ENCODE data around the gene DICER1.

The DICER1 gene

DNA sequence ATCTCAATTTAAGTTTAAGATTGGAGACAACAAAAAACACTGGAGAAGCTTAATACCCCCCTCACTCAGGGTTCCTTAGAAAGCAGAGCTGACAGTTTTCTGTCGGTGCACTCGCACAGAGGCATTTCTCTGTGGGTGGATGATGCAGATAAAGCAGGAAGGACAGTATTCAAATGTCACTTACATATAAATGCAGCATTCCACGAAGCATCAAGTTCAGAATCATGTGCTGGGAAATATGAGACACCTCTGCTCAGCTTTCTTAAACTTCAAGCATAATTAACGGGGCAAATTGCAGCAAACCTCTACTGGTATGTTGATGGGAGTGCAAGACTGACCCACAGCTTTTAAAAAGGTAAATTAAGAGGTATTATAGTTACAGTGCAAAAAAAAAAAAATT is 68.7 kb downstream of the DICER1 start:
- no peak for DNase-seq (ENCODE audit: low read depth, low spot score)

DNA sequence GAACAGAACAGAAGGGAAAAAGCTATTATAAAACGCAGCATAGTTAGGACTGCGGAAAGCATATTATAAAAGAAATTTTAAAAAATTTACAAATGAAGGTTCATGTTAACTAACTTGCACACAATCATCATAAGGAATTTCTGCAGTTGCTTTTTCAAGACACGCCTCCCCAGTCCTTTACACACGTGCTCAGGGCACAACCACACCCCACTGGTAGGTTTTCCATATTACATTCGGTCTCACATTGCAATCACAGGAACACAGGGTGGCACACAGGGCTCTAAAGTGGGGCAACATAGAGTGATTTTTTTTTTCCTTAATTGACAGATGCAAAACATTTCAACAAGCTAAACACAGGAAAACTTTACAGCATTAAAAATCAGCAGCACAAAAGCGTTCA is 69.7 kb downstream of the DICER1 start:
- no peak for DNase-seq (ENCODE audit: low read depth, low spot score)

GRCh38 chr14:95085321-95085720 is 72.0 kb downstream of the DICER1 start:
- no peak for DNase-seq (ENCODE audit: low read depth, low spot score)

- no peak for DNase-seq (ENCODE audit: low read depth, low spot score)
Measured at GRCh38 chr14:95078867-95079266, 78.5 kb downstream of the DICER1 start.

DNA sequence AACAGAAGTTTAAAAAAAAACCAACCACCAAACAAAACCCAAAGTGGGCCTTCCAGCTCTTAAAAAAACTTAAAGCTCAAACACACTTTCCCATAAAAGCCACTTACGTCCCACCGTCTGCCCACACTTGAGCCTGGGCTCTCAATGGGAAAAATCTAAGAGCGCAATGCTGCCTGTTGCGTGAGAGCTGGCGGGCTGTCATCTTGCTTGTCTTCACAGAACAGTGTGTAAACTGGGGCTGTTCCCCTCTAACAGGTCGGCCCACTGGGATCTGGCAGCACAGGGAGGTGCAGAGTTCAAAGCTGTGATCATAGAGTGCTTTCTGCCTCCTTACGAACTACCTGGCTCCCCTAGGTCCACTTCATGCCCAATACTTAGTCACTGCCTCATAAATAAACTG is 80.0 kb downstream of the DICER1 start:
- no peak for DNase-seq (ENCODE audit: low read depth, low spot score)

DNA sequence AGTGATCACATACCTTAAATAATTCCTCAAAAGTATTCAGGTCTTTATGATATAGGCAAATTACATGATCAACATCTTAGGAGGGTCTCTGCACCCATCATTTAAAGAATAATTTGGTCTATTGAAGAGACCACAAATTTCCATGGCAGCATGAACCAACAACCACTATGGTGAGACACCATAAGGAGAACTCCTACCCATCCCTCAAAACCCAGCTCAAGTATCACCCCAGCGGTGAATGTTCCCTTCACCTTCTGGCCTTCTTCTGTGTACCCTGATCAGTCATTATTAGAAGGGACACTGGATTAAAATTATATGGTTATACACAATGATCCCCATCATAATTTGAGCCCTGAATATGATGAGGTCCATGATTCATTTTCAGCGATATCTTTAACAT is 81.5 kb downstream of the DICER1 start:
- no peak for DNase-seq (ENCODE audit: low read depth, low spot score)

GRCh38 chr14:95073947-95074346 is 83.4 kb downstream of the DICER1 start:
- DNase-seq (ENCODE audit: low read depth, low spot score): no peak

DNA sequence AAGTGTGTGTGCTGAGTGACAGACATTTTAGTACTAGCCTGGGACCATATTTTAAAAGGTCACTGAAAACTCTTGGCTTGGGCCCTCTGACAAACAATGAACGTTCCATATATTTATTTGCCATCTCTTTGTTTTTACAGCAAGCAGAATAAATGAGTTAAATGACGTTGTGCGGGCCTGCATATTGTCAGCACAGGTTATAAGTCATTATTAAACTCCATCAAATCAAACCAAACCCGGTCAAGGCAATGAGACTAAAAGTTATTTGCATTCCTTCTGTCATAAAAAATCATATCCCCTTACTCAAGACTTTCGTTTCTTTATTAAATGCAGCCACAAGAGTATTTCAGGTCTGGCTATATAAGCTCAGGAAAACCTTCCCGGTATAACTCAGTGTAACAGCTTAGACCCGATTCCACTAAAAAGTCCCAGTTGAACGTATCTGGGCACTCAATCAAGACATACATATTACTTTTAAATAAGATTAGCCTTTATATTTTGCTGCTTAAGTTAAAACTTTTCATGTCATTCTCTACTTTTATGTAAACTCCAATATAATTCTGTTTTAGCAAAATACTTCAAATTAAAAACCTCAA is 84.9 kb downstream of the DICER1 start:
- no peak for DNase-seq (ENCODE audit: low read depth, low spot score)

DNA sequence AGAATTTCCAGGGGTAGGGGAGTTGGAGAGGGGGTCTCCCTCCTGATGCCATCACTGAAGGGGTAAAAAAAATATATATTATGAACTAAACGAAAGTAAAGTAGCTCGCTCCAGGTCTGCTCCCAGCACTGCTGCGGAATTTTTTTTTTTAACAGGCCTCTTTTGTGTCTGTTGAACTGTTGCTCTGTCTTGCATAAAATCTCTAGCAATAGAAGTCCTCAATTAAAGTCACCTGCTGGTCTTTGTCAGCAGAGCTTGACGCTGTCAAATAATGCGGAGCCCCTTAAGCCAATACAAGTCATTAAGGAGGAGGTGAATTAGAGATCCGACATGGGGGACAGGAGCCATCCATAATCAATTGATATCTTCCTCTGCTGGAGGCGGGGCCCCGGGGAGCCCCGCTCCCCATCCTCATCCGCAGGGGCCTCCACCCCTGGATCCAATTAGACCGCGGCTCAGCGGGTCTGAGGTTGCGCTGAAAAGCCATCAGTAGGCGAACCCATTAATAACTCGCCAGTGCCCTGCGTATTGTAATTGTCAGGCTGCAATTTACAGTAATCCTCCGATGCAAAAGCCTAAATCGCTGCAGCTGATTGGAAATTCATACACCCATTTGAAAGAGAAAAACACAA is 85.6 kb downstream of the DICER1 start:
- no peak for DNase-seq (ENCODE audit: low read depth, low spot score)

DNA sequence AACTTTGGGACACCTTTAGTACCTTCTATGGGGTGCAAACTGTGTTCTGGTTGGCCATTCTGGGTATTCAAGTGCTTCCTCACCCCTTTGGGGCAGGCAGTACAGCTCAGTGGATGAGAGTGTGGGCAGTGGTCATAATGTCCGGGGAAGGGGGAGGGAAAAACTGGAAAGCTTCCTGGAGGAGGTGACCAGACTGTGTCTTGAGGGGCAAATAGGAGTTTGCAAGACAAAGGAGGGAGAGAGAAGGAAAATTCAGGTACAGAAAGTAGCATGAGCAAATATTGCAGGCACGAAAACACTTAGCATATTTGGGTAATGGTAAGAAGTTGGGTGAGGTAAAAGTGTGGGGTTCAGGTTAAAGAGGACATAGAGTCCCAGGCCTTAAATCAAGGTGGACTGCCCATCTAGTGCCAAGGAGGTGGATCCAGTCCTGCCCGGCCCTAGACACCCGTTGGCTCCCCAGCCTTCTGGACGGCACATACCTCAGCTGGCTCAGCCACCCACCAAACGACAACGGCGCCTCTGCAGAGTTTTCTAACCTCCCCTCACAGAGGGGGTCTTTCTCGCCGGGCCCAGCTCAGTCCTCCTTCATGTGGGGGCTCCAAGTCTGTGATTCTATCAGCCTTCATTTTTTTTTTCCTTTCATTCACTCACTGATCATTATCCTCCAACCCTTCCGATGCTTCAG is 86.4 kb downstream of the DICER1 start:
- no peak for DNase-seq (ENCODE audit: low read depth, low spot score)

GRCh38 chr14:95069547-95069946 is 87.8 kb downstream of the DICER1 start:
- no peak for DNase-seq (ENCODE audit: low read depth, low spot score)

- no peak for DNase-seq (ENCODE audit: low read depth, low spot score)
Measured at GRCh38 chr14:95069018-95069417, 88.3 kb downstream of the DICER1 start.

DNA sequence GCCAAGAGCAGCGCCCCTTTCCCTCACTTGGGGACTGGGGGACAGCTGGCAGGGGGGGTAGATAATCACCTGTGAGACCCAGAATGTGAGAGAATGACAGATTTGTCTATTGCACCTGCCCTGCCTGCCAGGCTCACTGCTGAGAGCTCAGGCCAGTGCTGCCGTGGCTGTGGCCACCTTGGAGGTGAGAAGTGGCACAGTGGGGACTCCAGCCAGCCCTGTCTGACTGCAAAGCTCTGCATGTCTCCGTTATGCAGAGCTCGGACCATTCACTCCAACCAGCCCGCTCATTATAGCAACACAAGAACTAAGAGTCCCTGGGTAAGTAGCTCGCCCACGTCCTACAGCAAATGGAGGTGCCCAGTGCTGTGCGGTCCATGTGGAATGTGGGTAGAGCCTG is 88.8 kb downstream of the DICER1 start:
- no peak for DNase-seq (ENCODE audit: low read depth, low spot score)

- DNase-seq (ENCODE audit: low read depth, low spot score): no peak
Measured at GRCh38 chr14:95068080-95068479, 89.2 kb downstream of the DICER1 start.

GRCh38 chr14:95067526-95067925 is 89.8 kb downstream of the DICER1 start:
- no peak for DNase-seq (ENCODE audit: low read depth, low spot score)

- DNase-seq (ENCODE audit: low read depth, low spot score): no peak
Measured at GRCh38 chr14:95066427-95066986, 90.8 kb downstream of the DICER1 start.

- no peak for DNase-seq (ENCODE audit: low read depth, low spot score)
Measured at GRCh38 chr14:95065411-95065810, 91.9 kb downstream of the DICER1 start.

- DNase-seq (ENCODE audit: low read depth, low spot score): no peak
Measured at GRCh38 chr14:95064734-95065133, 92.6 kb downstream of the DICER1 start.

DNA sequence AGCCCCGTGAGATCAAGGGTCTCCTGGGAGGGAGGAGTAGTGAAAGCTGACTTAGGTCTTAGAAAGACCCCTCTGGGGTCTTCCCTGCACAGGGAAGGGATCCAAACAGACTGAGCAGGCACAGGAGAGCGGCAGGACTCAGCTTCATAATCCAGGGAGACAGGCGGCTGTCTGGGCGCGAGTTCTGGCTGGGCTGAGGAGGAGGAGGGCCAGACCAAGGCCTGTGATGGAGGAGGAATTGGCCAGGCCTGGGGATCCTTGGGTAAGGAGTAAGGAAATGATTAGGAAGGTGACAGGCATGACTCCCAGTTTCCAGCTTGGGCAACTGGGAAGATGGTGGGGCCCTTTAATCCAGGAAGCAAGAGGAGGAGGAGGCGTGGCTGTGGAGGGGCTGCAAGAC is 93.1 kb downstream of the DICER1 start:
- no peak for DNase-seq (ENCODE audit: low read depth, low spot score)

DNA sequence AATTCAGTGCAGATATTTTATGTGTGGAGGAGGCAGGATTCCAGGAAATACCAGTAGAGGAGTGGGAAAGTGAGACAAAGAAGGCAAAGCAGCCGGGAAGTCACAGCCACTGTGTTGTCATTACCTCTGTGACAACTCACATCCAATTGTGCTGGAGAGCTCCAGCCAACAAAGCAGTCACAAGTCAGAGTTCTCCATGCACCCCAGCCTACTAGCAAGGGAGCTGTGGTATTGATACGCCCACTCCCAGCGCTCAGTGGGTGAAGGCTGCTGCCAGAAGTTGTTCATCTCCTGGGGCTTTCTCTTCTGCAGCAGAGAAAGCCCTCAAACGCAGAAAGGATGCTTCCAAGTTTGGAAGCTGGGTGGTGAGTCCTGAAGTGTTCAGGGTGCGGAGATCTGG is 93.9 kb downstream of the DICER1 start:
- no peak for DNase-seq (ENCODE audit: low read depth, low spot score)

- DNase-seq (ENCODE audit: low read depth, low spot score): no peak
Measured at GRCh38 chr14:95062946-95063345, 94.4 kb downstream of the DICER1 start.

GRCh38 chr14:95062220-95062619 is 95.1 kb downstream of the DICER1 start:
- no peak for DNase-seq (ENCODE audit: low read depth, low spot score)
